Left lung (tissue), 10 donors: ENCODE results near the gene GOSR1. TPM values are rescaled to one million over a fixed set of nuclear protein-coding genes. Genes with fewer than 3 reads are reported as not detected.
"Not testable (repeated sequence)": the region's sequence is repeated elsewhere in the genome, so short reads cannot be mapped to it uniquely, and the experiment has no call there.

Source experiments
- ATAC-seq: fragments of 200-7000 bp; cut with Tn5 transposase; one replicate; pipeline ENCODE4 v1.9.1; 2020; ENCODE audit warnings: moderate library complexity
- DNase-seq, 4 donors: peaks; one replicate each; pipeline ENCODE4 v3.0.0-alpha.2; 2013 to 2020
- H3K27ac ChIP-seq, 2 donors: fragments of 200-600 bp; sonication (generic) in 1 of 2; one replicate each; pipeline versions ENCODE4 v1.5.0 to v1.8.0; 2020 to 2021
- H3K27me3 ChIP-seq, 2 donors: fragments of 200-600 bp; sonication (generic) in 1 of 2; one replicate each; pipeline versions ENCODE4 v1.5.0 to v1.8.0; 2020 to 2021
- H3K36me3 ChIP-seq, 2 donors: fragments of 200-600 bp; sonication (generic) in 1 of 2; one replicate each; pipeline versions ENCODE4 v1.5.0 to v1.8.0; 2020 to 2021
- H3K4me1 ChIP-seq, 2 donors: fragments of 200-600 bp; one replicate each; pipeline ENCODE4 v1.8.0; 2021
- H3K4me3 ChIP-seq, 2 donors: fragments of 200-600 bp; sonication (generic) in 1 of 2; one replicate each; pipeline versions ENCODE4 v1.5.0 to v1.8.0; 2020 to 2021; ENCODE audit warnings: mild to moderate bottlenecking in 1 of 2
- H3K9me3 ChIP-seq, 2 donors: fragments of 200-600 bp; sonication (generic) in 1 of 2; one replicate each; pipeline versions ENCODE4 v1.5.0 to v1.8.0; 2020 to 2021
- intact Hi-C, 2 donors: fragments of 100-400 bp; cut with DNase I; formaldehyde crosslinking; loops; one replicate each; pipeline versions ENCODE4 v1.11.2 to v1.14.2; 2022
- polyA plus RNA-seq, 6 donors: library from polyadenylated mRNA; unstranded; fragments of 120-200 nt; gene quantifications; one replicate each; pipeline ENCODE4 v1.2.1, GENCODE V29; 2013; ENCODE audit not compliant: insufficient read length in 6 of 6
- total RNA-seq, 2 donors: library from RNA; stranded (reverse); fragmentation: NEBNext Ultra II Directional; extraction: Animal tissue kit (Norgen Biotek cat#: 25700); gene quantifications; one replicate each; pipeline ENCODE4 v1.2.1, GENCODE V29; 2021
- TF ChIP-seq, protein P1 (sequence below), 2 donors: fragments of 200-600 bp; sonication (generic) in 1 of 2; IDR thresholded peaks; one replicate each; pipeline versions ENCODE4 v1.5.0 to v1.8.0; 2021; ENCODE audit warnings: antibody characterized with exemption in 2 of 2
- donor health status: DM: no; HTN: yes; CAD: no.
- donor health status: DM: no; HTN: no; CAD: no.

GOSR1 gene
- total and polyA plus RNA-seq, 8 donors, result 44.3 to 55.4 (median 48.6) TPM

GRCh38 chr17:30575648-30576325 lies 98.6 kb downstream of the GOSR1 start:
- H3K9me3 ChIP-seq, H3K27me3 ChIP-seq, H3K4me3 ChIP-seq, H3K36me3 ChIP-seq, H3K27ac ChIP-seq, DNase-seq, intact Hi-C loops, ATAC-seq, H3K4me1 ChIP-seq: not testable (repeated sequence)

DNA sequence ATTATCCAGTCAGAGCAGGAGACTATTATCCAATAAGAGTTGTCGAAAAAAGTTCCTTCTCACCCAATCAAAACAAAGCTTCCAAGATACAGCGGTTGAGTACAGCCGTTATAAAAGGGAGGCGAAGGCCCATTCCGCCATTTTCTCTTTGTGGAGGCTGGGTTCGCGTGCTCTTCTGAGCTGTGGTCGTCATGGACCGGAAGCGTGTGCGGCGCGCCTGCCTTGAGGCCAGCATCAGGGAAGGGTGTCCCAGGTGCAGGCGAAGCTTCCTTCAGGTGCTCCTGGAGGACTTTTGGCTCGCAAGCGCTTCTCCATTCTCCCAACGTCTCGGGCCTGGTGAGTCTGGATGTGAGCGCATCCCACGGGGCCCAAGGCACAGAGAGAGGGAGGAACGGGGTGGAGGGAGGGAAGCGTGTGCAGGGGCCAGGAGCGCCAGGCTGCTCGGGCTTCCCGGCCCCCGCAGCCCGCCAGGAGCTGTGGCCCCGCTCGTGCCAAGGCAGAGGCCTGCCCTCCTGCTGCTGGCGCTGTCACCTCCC lies 99.2 kb downstream of the GOSR1 start:
- no peaks in the 10 kb centered on the region for H3K36me3 ChIP-seq
- TF ChIP-seq, protein P1, sequence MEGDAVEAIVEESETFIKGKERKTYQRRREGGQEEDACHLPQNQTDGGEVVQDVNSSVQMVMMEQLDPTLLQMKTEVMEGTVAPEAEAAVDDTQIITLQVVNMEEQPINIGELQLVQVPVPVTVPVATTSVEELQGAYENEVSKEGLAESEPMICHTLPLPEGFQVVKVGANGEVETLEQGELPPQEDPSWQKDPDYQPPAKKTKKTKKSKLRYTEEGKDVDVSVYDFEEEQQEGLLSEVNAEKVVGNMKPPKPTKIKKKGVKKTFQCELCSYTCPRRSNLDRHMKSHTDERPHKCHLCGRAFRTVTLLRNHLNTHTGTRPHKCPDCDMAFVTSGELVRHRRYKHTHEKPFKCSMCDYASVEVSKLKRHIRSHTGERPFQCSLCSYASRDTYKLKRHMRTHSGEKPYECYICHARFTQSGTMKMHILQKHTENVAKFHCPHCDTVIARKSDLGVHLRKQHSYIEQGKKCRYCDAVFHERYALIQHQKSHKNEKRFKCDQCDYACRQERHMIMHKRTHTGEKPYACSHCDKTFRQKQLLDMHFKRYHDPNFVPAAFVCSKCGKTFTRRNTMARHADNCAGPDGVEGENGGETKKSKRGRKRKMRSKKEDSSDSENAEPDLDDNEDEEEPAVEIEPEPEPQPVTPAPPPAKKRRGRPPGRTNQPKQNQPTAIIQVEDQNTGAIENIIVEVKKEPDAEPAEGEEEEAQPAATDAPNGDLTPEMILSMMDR (IDR thresholded peaks at IDR 0.05), result no peak
- no peak for ATAC-seq
- no peaks in the 10 kb centered on the region for H3K27me3 ChIP-seq
- no peak overlapping the region for H3K27ac ChIP-seq
- no peak overlapping the region for H3K4me3 ChIP-seq
- no peaks in the 10 kb centered on the region for H3K4me1 ChIP-seq
- no peak for DNase-seq
- intact Hi-C loops, result no loop called here
- H3K9me3 ChIP-seq, result no peaks in the 10 kb centered on the region

Other genes with a start within 250 kb of the GOSR1 start
- gene SLC6A4, start 241.7 kb upstream of the GOSR1 start, total RNA-seq, result 10 to 100 TPM; 51.1 to 52.3 TPM
- 1 to 10 TPM in 3 of 6 donors, under 1 TPM in 3; 0.38 to 2.5 (median 1.0) TPM for gene SLC6A4, start 241.7 kb upstream of the GOSR1 start, polyA plus RNA-seq
- 10 to 100 TPM; 30.0 to 34.8 TPM for gene BLMH, start 185.5 kb upstream of the GOSR1 start, total RNA-seq
- gene BLMH, start 185.5 kb upstream of the GOSR1 start, polyA plus RNA-seq, result 10 to 100 TPM; 67.3 to 77.3 (median 72.2) TPM
- not detected for gene TMIGD1, start 143.4 kb upstream of the GOSR1 start, total RNA-seq
- gene TMIGD1, start 143.4 kb upstream of the GOSR1 start, polyA plus RNA-seq, result not detected
- gene CPD, start 98.5 kb upstream of the GOSR1 start, total RNA-seq, result 100 to 1,000 TPM in 1 of 2 donors, 10 to 100 TPM in 1; 74.4 to 124 TPM
- gene CPD, start 98.5 kb upstream of the GOSR1 start, polyA plus RNA-seq, result 10 to 100 TPM; 48.5 to 57.7 (median 53.2) TPM